Measurements from ENCODE around the gene NDUFB10. TPM values are rescaled to one million over a fixed set of nuclear protein-coding genes. Genes with fewer than 3 reads are reported as not detected.

Gene NDUFB10
- total and polyA plus RNA-seq, 10 of the 15 experiments (the other 5 are each of a cell fraction or from before 2014, with no cell fraction given): 52.2 to 319 (median 130) TPM

- H3K27ac ChIP-seq (ENCODE audit: control insufficient read depth, insufficient read depth): no peak overlapping the region
- WGBS (ENCODE audit: insufficient coverage, insufficient replicate concordance, low lambda C conversion rate, missing lambda C conversion rate): 98% methylated on average over 8 of the region's 8 CpGs
- intact Hi-C loops (cut with micrococcal nuclease; ENCODE audit: unreplicated experiment): no loop called here
- H3K79me2 ChIP-seq (ENCODE audit: control insufficient read depth, insufficient read depth, low read length): peaks cover 20% of the 10 kb centered on the region
- POLR2A ChIA-PET: no interaction called here
- in situ Hi-C loops (cut with MboI): no loop called here
- H3K9me3 ChIP-seq (replicated peaks; ENCODE audit: control insufficient read depth, insufficient read depth, low read length): no peaks in the 10 kb centered on the region
- no peak overlapping the region for H2AFZ ChIP-seq (ENCODE audit: control insufficient read depth, low read depth, low read length)
- no peak for DNase-seq (ENCODE audit: low read depth, low spot score)
- CTCF ChIA-PET: no interaction called here
- H3K36me3 ChIP-seq (ENCODE audit: control insufficient read depth in 2 of 2, insufficient read depth in 2 of 2, low read length in 1 of 2): peaks cover 0 to 36% of the 10 kb centered on the region in 2 experiments; a peak in 3 of 4 replicates
- no peak overlapping the region for H3K9ac ChIP-seq (ENCODE audit: control insufficient read depth, insufficient read depth, low read length)
- no peak for ATAC-seq
- H3K4me3 ChIP-seq: no peak overlapping the region
- no peaks in the 10 kb centered on the region for H4K20me1 ChIP-seq (ENCODE audit: control insufficient read depth, insufficient read depth)
- 0 out of 4 replicates have a peak, but pooled peaks cover 0 to 2% of the 10 kb centered on the region in 2 experiments for H3K27me3 ChIP-seq (replicated peaks in 1 of 2; ENCODE audit: control insufficient read depth in 2 of 2, insufficient read depth in 2 of 2, low read length in 1 of 2)
- H3K4me2 ChIP-seq (ENCODE audit: control insufficient read depth, insufficient read depth): no peak overlapping the region
- FAIRE-seq: no peak
- BruUV-seq (replicated peaks): no TSS peak
- no peak for TF ChIP-seq SKIL (IDR thresholded peaks at IDR 0.05; ENCODE audit: low read depth, poor library complexity, severe bottlenecking)
- no peak for TF ChIP-seq FOXM1 (IDR thresholded peaks at IDR 0.05; ENCODE audit: low read depth, low read length)
- no peak for TF ChIP-seq ZNF217 (IDR thresholded peaks at IDR 0.05)
- TF ChIP-seq BHLHE40 (IDR thresholded peaks at IDR 0.05; ENCODE audit: borderline replicate concordance in 1 of 2, low read depth in 2 of 2, low read length in 1 of 2): no peak
- TF ChIP-seq ZBTB4 (CRISPR knock-in tag; IDR thresholded peaks at IDR 0.05): no peak
- TF ChIP-seq RAD21 (IDR thresholded peaks at IDR 0.05; ENCODE audit: insufficient read depth, low read depth, low read length): no peak
- no peak for TF ChIP-seq CHD2 (IDR thresholded peaks at IDR 0.05; ENCODE audit: borderline replicate concordance, low read depth, low read length)
- peaks cover 5% of the 10 kb centered on the region for H3K4me1 ChIP-seq (ENCODE audit: control insufficient read depth, insufficient read depth, low read length)
- SMC1A ChIA-PET (ENCODE audit: uncharacterized antibody, unreplicated experiment): no interaction called here
- RAD21 ChIA-PET (ENCODE audit: unreplicated experiment): no interaction called here
Observed at GRCh38 chr16:1976216-1976520, 16.8 kb downstream of the NDUFB10 start.

Data from GM12878 (cell line).